ENCODE measurements around the gene PFDN2.
"Not testable (repeated sequence)": the region's sequence is repeated elsewhere in the genome, so short reads cannot be mapped to it uniquely, and the experiment has no call there.

The PFDN2 gene

DNA sequence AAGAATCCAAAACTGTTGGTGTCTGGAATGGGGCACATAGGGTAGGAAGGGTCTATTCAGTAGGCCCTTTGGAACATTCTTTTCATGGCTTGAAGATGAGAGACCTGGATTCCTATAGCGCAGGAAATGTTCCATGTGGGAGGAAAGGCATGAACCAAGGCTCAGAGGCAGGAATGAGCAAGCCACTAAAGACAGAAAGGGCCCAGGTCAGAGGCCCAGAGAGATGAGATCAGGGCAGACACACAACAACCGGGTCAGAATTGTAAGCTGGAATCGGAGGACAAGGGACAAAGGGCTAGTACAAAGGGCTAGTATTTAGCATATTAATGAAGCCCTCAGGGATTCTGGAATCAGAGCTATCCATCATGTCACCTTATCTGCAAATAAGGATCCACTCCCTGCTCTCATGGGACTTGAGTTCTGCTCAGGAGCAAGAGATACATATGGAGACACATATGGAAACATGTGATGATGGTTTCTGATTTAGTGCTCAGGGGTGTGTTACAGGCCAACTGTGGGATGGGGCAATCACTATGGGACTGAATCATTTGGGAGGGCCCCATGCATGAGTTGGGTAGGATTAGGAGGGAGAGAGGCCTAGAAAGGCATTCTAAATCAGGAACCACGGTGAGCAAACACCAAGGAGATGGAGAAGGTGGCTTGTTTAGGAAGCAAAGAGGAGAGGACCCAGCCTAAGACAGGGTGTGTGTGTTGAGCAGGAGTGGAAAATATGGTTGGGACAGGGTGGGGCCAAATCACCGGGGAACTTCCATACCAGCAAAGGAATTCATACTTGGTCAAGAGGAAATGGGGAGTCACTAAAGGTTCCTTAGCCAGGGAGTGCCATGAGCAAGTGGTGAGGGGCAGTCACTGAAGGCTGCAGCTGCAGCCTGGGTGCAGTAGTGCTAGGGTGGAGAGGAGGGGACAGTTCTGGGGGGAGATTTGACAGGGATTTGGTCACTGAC lies 37.1 kb downstream of the PFDN2 start:
- no peak for DNase-seq (ENCODE audit: low read depth in 2 of 2)

GRCh38 chr1:161079436-161080110 lies 38.3 kb downstream of the PFDN2 start:
- no peak for DNase-seq (ENCODE audit: low read depth in 2 of 2)

GRCh38 chr1:161077426-161077825 lies 40.4 kb downstream of the PFDN2 start:
- no peak for DNase-seq (ENCODE audit: low read depth in 2 of 2)

DNA sequence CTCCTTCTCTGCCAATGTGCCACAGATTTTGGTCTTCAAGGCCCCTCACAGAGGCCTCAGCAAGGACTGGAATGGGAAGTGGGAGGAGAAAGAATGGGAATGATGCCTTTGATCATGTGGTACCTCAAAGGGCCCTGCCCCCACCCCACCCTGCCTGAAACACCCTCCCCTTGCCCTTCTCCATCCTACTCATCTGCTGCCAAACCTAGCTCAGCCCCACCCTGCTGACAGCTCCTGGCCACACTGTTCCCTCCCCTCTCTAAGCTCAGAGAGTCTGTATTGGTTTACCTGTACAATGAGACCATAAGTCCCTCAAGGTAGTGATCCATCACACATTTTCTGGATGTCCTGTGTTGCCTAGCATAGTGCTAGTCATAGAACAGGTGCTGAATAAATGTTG lies 41.4 kb downstream of the PFDN2 start:
- no peak for DNase-seq (ENCODE audit: low read depth in 2 of 2)

- DNase-seq (ENCODE audit: low read depth in 2 of 2) = no peak
Measured at GRCh38 chr1:161074676-161075368, 43.0 kb downstream of the PFDN2 start.

DNA sequence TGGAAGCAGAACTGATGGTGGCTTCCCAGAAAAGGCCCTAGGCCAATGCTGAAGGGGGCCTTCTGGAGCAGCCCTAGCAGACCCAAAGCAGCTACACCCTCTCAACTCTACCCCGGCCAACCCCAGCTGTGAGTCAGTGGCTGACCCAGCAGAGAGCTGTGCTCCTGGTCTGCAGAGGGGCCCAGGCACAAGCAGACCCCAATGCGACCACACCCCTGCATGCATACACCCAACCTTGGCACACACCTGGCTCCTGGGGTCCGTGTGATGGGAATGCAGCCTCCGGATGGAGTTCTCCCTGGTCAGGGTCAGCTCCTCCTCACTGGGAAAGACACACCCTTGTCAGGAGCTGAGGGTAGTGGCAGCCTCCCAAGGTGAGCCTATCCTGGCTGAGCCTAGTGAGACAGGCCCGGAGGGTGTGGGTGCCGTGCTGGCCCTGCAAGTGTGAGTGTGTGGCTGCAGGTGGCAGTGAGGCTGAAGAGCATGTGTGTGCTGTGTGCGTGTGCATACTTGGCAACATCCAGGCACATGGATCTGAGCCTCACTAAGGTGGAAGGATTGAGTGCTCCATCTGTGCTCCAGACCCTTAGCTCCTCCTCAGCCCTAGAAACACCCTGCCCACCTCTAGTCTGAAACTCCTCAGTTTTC lies 44.2 kb downstream of the PFDN2 start:
- no peak for DNase-seq (ENCODE audit: low read depth in 2 of 2)

GRCh38 chr1:161072751-161073449 lies 44.9 kb downstream of the PFDN2 start:
- no peak for DNase-seq (ENCODE audit: low read depth in 2 of 2)

- DNase-seq (ENCODE audit: low read depth in 2 of 2) = peak; percentile 26 to 28
Measured at GRCh38 chr1:161071886-161072371, 45.9 kb downstream of the PFDN2 start.

DNA sequence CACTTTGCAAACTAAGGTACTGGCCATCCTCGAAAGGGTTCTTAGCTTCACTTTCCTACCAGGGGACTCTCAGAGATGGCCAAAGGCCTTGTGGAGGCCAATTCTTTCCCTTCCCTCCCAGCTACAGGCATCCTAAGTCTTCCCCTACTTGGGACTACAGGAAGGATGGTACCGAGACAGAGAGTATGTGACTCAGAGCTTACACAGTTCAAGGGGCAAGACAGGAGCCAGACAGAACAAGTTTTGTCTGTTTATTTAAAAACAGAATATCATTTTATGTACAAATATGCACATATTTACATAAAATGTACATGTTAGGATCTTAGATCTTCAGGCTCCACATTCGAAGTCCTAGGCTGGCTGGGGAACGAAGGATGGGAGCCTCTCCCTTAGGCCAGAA lies 47.1 kb downstream of the PFDN2 start:
- no peak for DNase-seq (ENCODE audit: low read depth in 2 of 2)

GRCh38 chr1:161069731-161070270 lies 48.0 kb downstream of the PFDN2 start, which contains the start of gene ARHGAP30:
ARHGAP30 (minus strand) TSS chr1:161069891; CDS start chr1:161069624, 267 bp downstream.
- DNase-seq (ENCODE audit: low read depth in 2 of 2) = peak; percentile 69 to 75

DNA sequence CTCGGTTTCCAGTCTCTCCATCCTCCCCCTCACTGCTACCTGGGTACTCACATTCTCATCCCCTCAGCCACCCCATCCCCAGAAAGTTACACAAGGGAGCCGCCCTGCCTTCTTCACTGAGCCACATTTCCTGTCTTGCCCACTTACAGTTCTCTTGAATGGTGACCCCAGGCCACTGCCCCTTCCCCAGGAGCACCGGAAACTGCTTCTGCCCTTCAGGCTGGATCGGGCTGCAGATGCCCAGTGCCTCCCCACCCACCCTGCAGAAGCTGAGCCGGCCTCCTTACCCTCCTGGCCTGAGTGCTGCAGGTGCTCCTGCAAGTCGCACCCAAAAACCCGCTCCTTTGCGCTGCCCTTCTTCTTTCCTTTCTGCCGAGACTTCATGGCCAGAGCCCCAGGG lies 48.6 kb downstream of the PFDN2 start:
- no peak for DNase-seq (ENCODE audit: low read depth in 2 of 2)

- DNase-seq (ENCODE audit: low read depth in 2 of 2) = peak; percentile 64 to 80
Measured at GRCh38 chr1:161068306-161069234, 49.3 kb downstream of the PFDN2 start.

- DNase-seq (ENCODE audit: low read depth in 2 of 2) = no peak
Measured at GRCh38 chr1:161066694-161067093, 51.1 kb downstream of the PFDN2 start.

- not testable (repeated sequence) for DNase-seq (ENCODE audit: low read depth in 2 of 2)
Measured at GRCh38 chr1:161065681-161066080, 52.2 kb downstream of the PFDN2 start.

DNA sequence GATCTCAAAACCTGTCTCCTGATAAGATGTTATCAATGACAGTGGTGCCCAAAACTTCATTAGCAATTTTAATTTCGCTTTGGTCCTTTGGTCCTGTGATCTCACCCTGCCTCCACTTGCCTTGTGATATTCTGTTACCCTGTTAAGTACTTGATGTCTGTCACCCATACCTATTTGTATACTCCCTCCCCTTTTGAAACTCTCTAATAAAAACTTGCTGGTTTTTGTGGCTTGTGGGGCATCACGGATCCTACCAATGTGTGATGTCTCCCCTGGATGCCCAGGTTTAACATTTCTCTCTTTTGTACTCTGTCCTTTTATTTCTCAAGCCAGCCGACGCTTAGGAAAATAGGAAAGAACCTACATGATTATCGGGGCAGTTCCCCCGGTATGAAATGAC lies 53.9 kb downstream of the PFDN2 start:
- not testable (repeated sequence) for DNase-seq (ENCODE audit: low read depth in 2 of 2)

DNA sequence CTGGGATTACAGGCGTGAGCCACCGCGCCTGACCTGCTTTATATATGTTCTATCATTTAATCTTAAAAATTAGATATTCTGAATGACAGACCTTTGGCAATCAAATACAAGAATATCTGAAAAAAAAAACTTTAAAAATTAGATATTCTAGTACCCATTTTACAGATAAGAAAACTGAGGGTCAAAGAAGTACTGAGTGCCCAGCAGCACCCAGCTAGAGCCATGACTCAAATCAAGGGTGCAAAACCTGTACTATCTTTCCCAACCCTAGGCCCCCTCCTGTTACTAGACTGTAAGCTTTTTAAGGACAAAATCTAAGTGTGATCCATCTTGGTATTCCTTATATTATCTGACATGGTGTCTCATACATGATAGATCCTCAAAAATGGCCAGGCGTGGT lies 56.4 kb downstream of the PFDN2 start:
- no peak for DNase-seq (ENCODE audit: low read depth in 2 of 2)

GRCh38 chr1:161059293-161059692 lies 58.5 kb downstream of the PFDN2 start:
- DNase-seq (ENCODE audit: low read depth in 2 of 2) = no peak

DNA sequence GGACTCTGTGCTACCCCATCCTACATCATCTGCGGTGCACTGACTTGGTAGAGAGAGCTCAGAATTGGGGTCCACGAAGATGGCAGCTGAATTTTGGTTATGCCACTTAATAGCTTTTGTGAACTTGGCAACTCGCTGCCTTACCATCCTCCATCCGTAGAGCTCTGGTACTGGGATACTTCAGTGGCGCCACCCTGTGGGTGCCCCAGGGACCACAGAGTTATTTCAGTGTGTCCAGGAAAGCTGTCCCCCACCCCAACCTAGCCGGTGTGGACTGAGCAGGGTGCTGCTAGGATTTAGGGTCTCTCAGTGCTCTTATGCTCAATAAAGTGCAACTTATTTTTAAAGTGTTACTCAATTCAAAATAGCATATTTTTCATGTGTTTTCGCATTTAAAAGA lies 63.0 kb downstream of the PFDN2 start:
- DNase-seq (ENCODE audit: low read depth in 2 of 2) = no peak

DNA sequence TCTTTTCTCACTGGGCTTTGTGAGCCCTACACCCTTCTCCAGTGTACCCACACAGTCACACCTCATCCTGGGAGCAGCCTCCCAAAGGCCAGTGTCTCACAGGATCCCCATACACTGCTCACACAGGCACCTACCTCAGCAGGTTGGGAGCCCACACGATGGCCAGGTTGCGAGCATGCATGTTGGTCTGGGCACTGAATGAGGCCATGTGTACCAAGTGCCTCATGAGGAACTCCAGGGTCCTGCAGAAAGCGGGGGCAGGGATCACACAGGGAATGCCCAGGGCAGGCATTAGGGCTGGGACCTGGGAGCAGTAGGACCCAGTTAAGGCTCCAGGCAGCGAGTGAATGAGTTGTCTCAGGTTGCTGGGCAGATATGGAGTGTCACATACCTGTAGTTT lies 63.6 kb downstream of the PFDN2 start:
- no peak for DNase-seq (ENCODE audit: low read depth in 2 of 2)

DNA sequence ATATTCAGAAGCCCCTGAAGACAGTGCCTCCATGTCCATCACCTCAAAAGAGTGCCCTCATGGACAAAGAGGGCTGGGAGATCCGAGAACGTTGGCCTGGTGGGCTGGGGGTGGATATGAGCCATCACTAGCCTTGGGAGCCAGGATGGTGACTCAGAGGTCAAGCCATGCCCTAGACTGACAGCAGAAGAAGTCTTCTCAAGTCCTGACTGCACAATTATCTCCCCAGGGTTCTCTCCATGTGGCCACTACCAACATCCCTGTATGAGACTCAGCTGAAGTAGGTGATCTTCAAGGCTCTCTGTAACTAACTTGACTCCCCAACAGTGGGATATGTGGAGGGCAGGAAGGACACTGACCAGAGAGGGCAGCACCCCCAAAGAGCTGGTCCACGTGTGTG lies 64.9 kb downstream of the PFDN2 start:
- no peak for DNase-seq (ENCODE audit: low read depth in 2 of 2)

Data from stimulated activated CD4-positive, alpha-beta T cell treated with anti-CD3 and anti-CD28 coated beads, Interleukin-4, amount 100 ng/mL, for 48 hours (primary cell).